B cell (primary cell): ENCODE measurements around the gene BBC3. TPM values are rescaled to one million over a fixed set of nuclear protein-coding genes. Genes with fewer than 3 reads are reported as not detected.

ENCODE experiments used
- ATAC-seq: fragments of 200-7000 bp; cut with Tn5 transposase; one replicate; pipeline ENCODE4 v1.10.0; 2021; ENCODE audit warnings: low read depth, mild to moderate bottlenecking, moderate number of reproducible peaks, moderate library complexity
- CTCF ChIA-PET: fragments of 350-600 bp; sonication (Branson Sonifier 250); formaldehyde crosslinking; loops from one replicate; lab custom pipeline; 2021; ENCODE audit warnings: antibody characterized with exemption, inconsistent platforms; lab: Charles Lee
- POLR2A ChIA-PET: fragments of 350-600 bp; sonication (Branson Sonifier 250); formaldehyde crosslinking; loops from one replicate; lab custom pipeline; 2021; ENCODE audit warnings: antibody characterized with exemption; lab: Charles Lee
- DNase-seq: peaks from one replicate; pipeline ENCODE4 v3.0.0; 2013
- H2AFZ ChIP-seq: 2 replicates; pipeline ENCODE4 v1.6.1; 2012; ENCODE audit warnings: mild to moderate bottlenecking, low read depth, low read length; ENCODE audit not compliant: insufficient read depth, poor library complexity, severe bottlenecking
- H3K27ac ChIP-seq, 2 donors: 1 replicate in 1 of 2; 2 replicates in 1 of 2; pipeline ENCODE4 v1.5.1; 2012 to 2013; ENCODE audit warnings: low read length in 2 of 2, mild to moderate bottlenecking in 2 of 2, moderate library complexity in 1 of 2
- H3K27me3 ChIP-seq, 4 experiments: fragments of 200-600 bp in 1 of 4; sonication (generic) in 1 of 4; replicated peaks in 1 of 4; 1 replicate in 2 of 4; 2 replicates in 2 of 4; pipeline versions ENCODE4 v1.6.1 to v1.7.0; 2013 to 2016; ENCODE audit warnings: low read length in 3 of 4, mild to moderate bottlenecking in 2 of 4, mixed read lengths in 1 of 4, moderate library complexity in 1 of 4; ENCODE audit not compliant: insufficient read depth in 4 of 4, control insufficient read depth in 3 of 4; ENCODE audit errors: control extremely low read depth in 1 of 4
- H3K36me3 ChIP-seq, 2 experiments: replicated peaks in 1 of 2; 1 replicate in 1 of 2; 2 replicates in 1 of 2; pipeline versions ENCODE4 v1.6.1 to v1.7.1; 2013; ENCODE audit warnings: low read length in 1 of 2; ENCODE audit not compliant: insufficient read depth in 2 of 2, control insufficient read depth in 1 of 2; ENCODE audit errors: control extremely low read depth in 1 of 2, extremely low read depth in 1 of 2
- H3K4me1 ChIP-seq, 2 donors: fragments of 200-600 bp in 1 of 2; sonication (generic) in 1 of 2; 1 replicate in 1 of 2; 2 replicates in 1 of 2; pipeline versions ENCODE4 v1.5.1 to v1.6.1; 2013 to 2017; ENCODE audit warnings: low read length in 2 of 2; ENCODE audit not compliant: control insufficient read depth in 2 of 2, insufficient read depth in 2 of 2
- H3K4me2 ChIP-seq: replicated peaks from 2 replicates; pipeline ENCODE3; 2012; ENCODE audit warnings: mild to moderate bottlenecking, low read depth, low read length; ENCODE audit not compliant: poor library complexity, severe bottlenecking
- H3K4me3 ChIP-seq, 5 experiments: fragments of 200-600 bp in 1 of 5; sonication (generic) in 1 of 5; 1 replicate in 3 of 5; 2 replicates in 2 of 5; pipeline versions ENCODE4 v1.5.1 to v1.7.0; 2011 to 2016; ENCODE audit warnings: low read length in 4 of 5, mild to moderate bottlenecking in 4 of 5, low read depth in 2 of 5, control low read depth in 1 of 5, moderate library complexity in 1 of 5; ENCODE audit not compliant: insufficient read depth in 1 of 5; ENCODE audit errors: control extremely low read depth in 1 of 5, extremely low read depth in 1 of 5
- H3K79me2 ChIP-seq: fragments of 200-600 bp; sonication (generic); one replicate; pipeline ENCODE4 v1.6.0; 2016; ENCODE audit warnings: low read length; ENCODE audit not compliant: control insufficient read depth, insufficient read depth
- H3K9ac ChIP-seq: fragments of 200-600 bp; sonication (generic); 2 replicates; pipeline ENCODE4 v1.6.1; 2017; ENCODE audit warnings: mild to moderate bottlenecking, low read length, moderate library complexity
- H3K9me3 ChIP-seq, 3 donors: one replicate each; pipeline versions ENCODE4 v1.6.1 to v1.7.1; 2013; ENCODE audit warnings: low read length in 2 of 3; ENCODE audit not compliant: control insufficient read depth in 2 of 3, insufficient read depth in 1 of 3; ENCODE audit errors: control extremely low read depth in 1 of 3
- H4K20me1 ChIP-seq: 2 replicates; pipeline ENCODE4 v1.6.0; 2012; ENCODE audit warnings: mild to moderate bottlenecking, low read length; ENCODE audit not compliant: insufficient read depth, control insufficient read depth, poor library complexity, severe bottlenecking
- H3K27ac Mint-ChIP-seq: one replicate; pipeline ENCODE4 v1.8.0; 2021; ENCODE audit warnings: mixed read lengths
- H3K27me3 Mint-ChIP-seq: one replicate; pipeline ENCODE4 v1.8.0; 2021; ENCODE audit warnings: mixed read lengths
- H3K4me1 Mint-ChIP-seq: one replicate; pipeline ENCODE4 v1.8.0; 2021; ENCODE audit warnings: mixed read lengths
- H3K4me3 Mint-ChIP-seq: one replicate; pipeline ENCODE4 v1.8.0; 2021; ENCODE audit warnings: mixed read lengths
- H3K9me3 Mint-ChIP-seq: one replicate; pipeline ENCODE4 v1.8.0; 2022; ENCODE audit warnings: mixed read lengths; ENCODE audit not compliant: insufficient read depth
- CTCF ChIP-seq: fragments of 200-600 bp; IDR thresholded peaks from one replicate; pipeline ENCODE4 v1.8.0; 2022; ENCODE audit warnings: antibody characterized with exemption, mild to moderate bottlenecking
- EZH2 ChIP-seq: IDR thresholded peaks from 2 replicates; pipeline ENCODE4 v1.6.1; 2012; ENCODE audit warnings: borderline replicate concordance, low read depth, mild to moderate bottlenecking, moderate library complexity, low read length; ENCODE audit not compliant: insufficient read depth, poor library complexity, severe bottlenecking
- WGBS: methylation state at CpG from one replicate; pipeline ENCODE4 v1.1.5; 2013; ENCODE audit warnings: missing lambda C conversion rate; ENCODE audit not compliant: insufficient coverage; 5-methylcytosine and 5-hydroxymethylcytosine counted together
- intact Hi-C: fragments of 100-400 bp; cut with micrococcal nuclease; formaldehyde crosslinking; loops from one replicate; pipeline ENCODE4 v1.10.0; 2022
- polyA plus RNA-seq: library from polyadenylated mRNA; depleted of rRNA; stranded (reverse); fragments of >200 nt; gene quantifications from 2 replicates; pipeline ENCODE4 v1.2.3, GENCODE V29; 2012
- total RNA-seq, 2 donors: library from RNA; stranded (reverse); fragments of 120-200 nt in 1 of 2; gene quantifications; 1 replicate in 1 of 2; 2 replicates in 1 of 2; pipeline versions ENCODE4 v1.2.3 to v1.2.4, GENCODE V29; 2013 to 2022

BBC3 gene
- total and polyA plus RNA-seq, 2 donors (not counting 1 experiment from before 2014, with no cell fraction given) = 10.2 to 17.8 TPM

DNA sequence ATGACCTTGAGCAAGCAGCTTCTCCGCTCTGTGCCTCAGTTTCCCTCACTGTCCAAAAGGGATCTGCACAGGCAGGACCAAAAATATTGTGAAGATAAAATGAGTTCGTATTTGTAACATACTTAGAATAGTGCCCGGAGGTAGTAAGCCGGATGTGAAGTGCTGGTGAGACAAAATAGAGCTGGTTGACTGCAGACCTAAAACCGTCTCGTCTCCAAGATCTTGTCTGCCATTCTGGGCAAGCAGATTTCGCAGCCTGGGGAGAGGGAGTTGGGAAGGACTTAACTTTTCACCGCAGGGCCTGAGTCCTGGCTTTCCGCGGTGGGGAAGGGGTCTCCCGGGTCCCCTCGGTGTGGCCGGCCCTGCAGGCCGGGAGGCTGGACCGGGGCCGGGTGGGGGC is 8.2 kb upstream of the BBC3 start:
- Histone ChIP-seq H3K9ac (peak overlapping the region; percentile 35), H3K27me3 (peaks cover 0 to 50% (median 24%) of the 10 kb centered on the region in 4 experiments), H3K4me3 (peak overlapping the region in 1 of 5 experiments; percentile 11), H3K79me2 (no peaks in the 10 kb centered on the region), H3K27ac (no peak overlapping the region), H3K36me3 (no peaks in the 10 kb centered on the region), H2AFZ (no peak overlapping the region), H3K9me3 (peaks cover 0 to 20% (median 0%) of the 10 kb centered on the region in 3 donors), H4K20me1 (no peaks in the 10 kb centered on the region), H3K4me2 (peak overlapping the region; percentile 80), H3K4me1 (peaks cover 42 to 45% of the 10 kb centered on the region in 2 donors)
- H3K9me3 Mint-ChIP-seq = no peaks in the 10 kb centered on the region
- ATAC-seq (no peak), DNase-seq (peak; percentile 31)
- H3K27me3 Mint-ChIP-seq = peaks cover 5% of the 10 kb centered on the region
- H3K4me1 Mint-ChIP-seq = peaks cover 21% of the 10 kb centered on the region
- POLR2A ChIA-PET = interaction anchor here (0.6 to 1.8 kb wide), 4 partner anchors 10 to 48 kb away, joined by 3 to 9 read pairs (median 8); no protein-coding TSS in a partner anchor
- intact Hi-C loops = no loop called here
- 12% methylated on average over 16 of the region's 16 CpGs for WGBS
- CTCF ChIA-PET = interaction anchor here (1.0 to 5.3 kb wide), 3 partner anchors 10 to 28 kb away, joined by 3 to 45 read pairs (median 3); no protein-coding TSS in a partner anchor
- peak overlapping the region; percentile 7 for H3K27ac Mint-ChIP-seq
- TF ChIP-seq EZH2 = no peak
- TF ChIP-seq CTCF = no peak
- H3K4me3 Mint-ChIP-seq = peak overlapping the region; percentile 65

DNA sequence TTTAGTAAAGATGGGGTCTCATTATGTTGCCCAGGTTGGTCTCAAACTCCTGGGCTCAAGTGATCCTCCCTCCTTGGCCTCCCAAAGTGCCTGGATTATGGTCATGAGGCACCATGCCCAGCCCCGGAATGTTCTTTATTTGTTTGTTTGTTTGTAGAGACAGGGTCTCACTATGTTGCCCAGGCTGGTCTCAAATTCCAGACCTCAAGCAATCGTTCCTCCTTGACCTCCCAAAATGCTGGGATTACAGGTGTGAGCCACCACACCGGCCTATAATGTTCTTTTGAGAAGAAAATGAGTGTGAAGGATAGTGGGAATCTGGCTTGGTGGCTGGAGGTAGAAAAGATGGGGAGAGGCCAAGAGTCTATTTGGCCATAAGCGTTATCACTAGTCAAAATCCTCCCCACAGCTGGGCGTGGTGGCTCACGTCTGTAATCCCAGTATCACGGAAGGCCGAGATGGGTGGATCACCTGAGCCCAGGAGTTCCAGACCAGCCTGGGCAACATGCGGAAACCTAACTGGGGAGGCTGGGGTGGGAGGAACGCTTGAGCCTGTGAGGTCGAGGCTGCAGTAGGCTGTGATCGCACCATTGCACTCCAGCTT is 5.2 kb upstream of the BBC3 start:
- no peaks in the 10 kb centered on the region for H4K20me1 ChIP-seq
- H3K27me3 ChIP-seq = peaks cover 0 to 28% (median 9%) of the 10 kb centered on the region in 4 experiments
- ChIA-PET POLR2A (interaction anchor here (0.7 kb wide), 1 partner anchor 1806 kb away, joined by 8 read pairs; no protein-coding TSS in a partner anchor), CTCF (interaction anchor here (0.9 to 5.3 kb wide), 3 partner anchors 10 to 49 kb away, joined by 4 to 45 read pairs (median 5); no protein-coding TSS in a partner anchor)
- Mint-ChIP-seq H3K4me1 (peaks cover 26% of the 10 kb centered on the region), H3K4me3 (no peak overlapping the region), H3K9me3 (no peaks in the 10 kb centered on the region), H3K27me3 (no peaks in the 10 kb centered on the region), H3K27ac (no peak overlapping the region)
- no peak for TF ChIP-seq EZH2
- no peak for TF ChIP-seq CTCF
- no peak overlapping the region for H2AFZ ChIP-seq
- H3K36me3 ChIP-seq = no peaks in the 10 kb centered on the region
- H3K4me1 ChIP-seq = peaks cover 32 to 35% of the 10 kb centered on the region in 2 donors
- no peak overlapping the region for H3K9ac ChIP-seq
- ATAC-seq (no peak), DNase-seq (no peak)
- no peaks in the 10 kb centered on the region for H3K79me2 ChIP-seq
- no peak overlapping the region for H3K27ac ChIP-seq
- WGBS = 60% methylated on average over 5 of the region's 12 CpGs
- no peak overlapping the region for H3K4me2 ChIP-seq
- intact Hi-C loops = no loop called here
- H3K9me3 ChIP-seq = peaks cover 0 to 10% (median 0%) of the 10 kb centered on the region in 3 donors
- no peak overlapping the region for H3K4me3 ChIP-seq
